ENCODE measurements around the gene IGFLR1.

The IGFLR1 gene

DNA sequence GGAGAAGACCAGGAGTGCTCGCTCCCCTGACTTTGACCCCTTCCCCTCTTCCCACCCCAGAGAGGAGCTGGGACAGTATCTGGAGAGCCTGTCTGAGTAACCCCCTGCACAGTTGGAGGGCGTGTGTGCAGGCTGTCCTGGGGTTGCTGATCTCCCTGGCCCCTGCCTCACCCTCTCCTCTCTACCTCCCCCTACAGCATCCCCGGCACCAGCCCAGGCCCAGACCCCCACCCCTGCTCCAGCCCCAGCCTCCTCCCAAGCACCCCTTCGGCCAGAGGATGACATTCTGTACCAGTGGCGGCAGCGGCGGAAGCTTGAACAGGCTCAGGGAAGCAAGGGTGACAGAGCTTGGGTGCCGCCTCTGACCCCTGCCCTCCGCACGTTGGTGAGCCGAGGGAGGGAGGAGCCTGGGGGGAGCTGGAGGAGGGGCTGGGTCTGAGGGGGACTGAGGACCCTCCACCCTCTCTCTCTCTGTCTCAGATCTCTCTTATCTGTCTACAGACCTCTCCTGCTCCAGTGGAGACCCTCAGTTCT, 24.4 kb upstream of the IGFLR1 start:
- Histone ChIP-seq H3K79me2 (no peaks in the 10 kb centered on the region), H3K4me2 (ENCODE audit: low read length) (no peak overlapping the region), H3K36me3 (ENCODE audit: control insufficient read depth, insufficient read depth, low read length) (no peaks in the 10 kb centered on the region), H3K9me3 (ENCODE audit: control insufficient read depth, low read length) (no peaks in the 10 kb centered on the region), H3K27ac (peak overlapping the region; percentile 90), H3K9ac (no peak overlapping the region), H3K4me3 (ENCODE audit: low read depth, low read length) (no peak overlapping the region), H3K27me3 (ENCODE audit: control insufficient read depth, insufficient read depth, low read length) (no peaks in the 10 kb centered on the region), H3K4me1 (peaks cover 16% of the 10 kb centered on the region), H2AFZ (no peak overlapping the region)
- TF ChIP-seq, protein P1, sequence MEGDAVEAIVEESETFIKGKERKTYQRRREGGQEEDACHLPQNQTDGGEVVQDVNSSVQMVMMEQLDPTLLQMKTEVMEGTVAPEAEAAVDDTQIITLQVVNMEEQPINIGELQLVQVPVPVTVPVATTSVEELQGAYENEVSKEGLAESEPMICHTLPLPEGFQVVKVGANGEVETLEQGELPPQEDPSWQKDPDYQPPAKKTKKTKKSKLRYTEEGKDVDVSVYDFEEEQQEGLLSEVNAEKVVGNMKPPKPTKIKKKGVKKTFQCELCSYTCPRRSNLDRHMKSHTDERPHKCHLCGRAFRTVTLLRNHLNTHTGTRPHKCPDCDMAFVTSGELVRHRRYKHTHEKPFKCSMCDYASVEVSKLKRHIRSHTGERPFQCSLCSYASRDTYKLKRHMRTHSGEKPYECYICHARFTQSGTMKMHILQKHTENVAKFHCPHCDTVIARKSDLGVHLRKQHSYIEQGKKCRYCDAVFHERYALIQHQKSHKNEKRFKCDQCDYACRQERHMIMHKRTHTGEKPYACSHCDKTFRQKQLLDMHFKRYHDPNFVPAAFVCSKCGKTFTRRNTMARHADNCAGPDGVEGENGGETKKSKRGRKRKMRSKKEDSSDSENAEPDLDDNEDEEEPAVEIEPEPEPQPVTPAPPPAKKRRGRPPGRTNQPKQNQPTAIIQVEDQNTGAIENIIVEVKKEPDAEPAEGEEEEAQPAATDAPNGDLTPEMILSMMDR (IDR thresholded peaks at IDR 0.05), result no peak

DNA sequence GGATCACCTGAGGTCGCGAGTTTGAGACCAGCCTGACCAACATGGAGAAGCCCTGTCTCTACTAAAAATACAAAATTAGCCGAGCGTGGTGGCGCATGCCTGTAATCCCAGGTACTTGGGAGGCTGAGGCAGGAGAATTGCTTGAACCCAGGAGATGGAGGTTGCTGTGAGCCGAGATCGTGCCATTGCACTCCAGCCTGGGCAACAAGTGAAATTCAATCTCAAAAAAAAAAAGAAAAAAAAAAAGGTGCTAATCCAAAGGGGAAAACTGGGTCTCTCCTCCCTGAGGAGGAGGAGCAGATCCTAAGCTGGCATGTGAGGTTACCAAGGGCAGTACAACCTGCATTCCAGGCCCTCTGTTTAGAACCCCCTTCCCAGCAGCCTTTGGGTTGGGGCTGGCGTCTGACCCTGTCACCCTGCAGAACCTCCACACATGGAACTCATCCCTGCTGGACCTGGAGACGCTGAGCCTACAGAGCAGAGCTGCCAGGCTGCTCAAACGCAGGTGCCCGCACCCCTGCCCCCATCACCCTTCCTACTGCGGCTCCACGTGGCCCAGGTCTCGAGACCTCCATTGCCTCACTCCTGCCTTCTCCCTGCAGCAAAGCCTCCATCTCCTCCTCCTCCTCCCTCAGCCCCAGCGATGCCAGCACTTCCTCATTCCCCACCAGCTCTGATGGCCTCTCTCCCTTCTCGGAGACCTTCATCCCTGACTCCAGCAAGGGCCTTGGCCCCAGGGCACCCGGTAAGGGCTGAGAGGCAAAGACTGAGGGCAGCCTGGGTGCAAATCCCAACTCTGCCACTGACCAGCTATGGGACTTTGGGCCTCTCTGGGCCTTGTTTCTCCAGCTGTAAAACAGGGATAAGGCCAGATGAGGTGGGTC, 22.4 kb upstream of the IGFLR1 start:
- TF ChIP-seq, protein P1 (IDR thresholded peaks at IDR 0.05), result no peak
- no peak overlapping the region for H3K4me2 ChIP-seq (ENCODE audit: low read length)
- no peaks in the 10 kb centered on the region for H3K27me3 ChIP-seq (ENCODE audit: control insufficient read depth, insufficient read depth, low read length)
- peaks cover 4% of the 10 kb centered on the region for H3K79me2 ChIP-seq
- H3K9me3 ChIP-seq (ENCODE audit: control insufficient read depth, low read length), result no peaks in the 10 kb centered on the region
- no peak overlapping the region for H3K4me3 ChIP-seq (ENCODE audit: low read depth, low read length)
- H3K4me1 ChIP-seq, result peaks cover 16% of the 10 kb centered on the region
- no peak overlapping the region for H2AFZ ChIP-seq
- no peak overlapping the region for H3K27ac ChIP-seq
- H3K36me3 ChIP-seq (ENCODE audit: control insufficient read depth, insufficient read depth, low read length), result no peaks in the 10 kb centered on the region
- no peak overlapping the region for H3K9ac ChIP-seq

DNA sequence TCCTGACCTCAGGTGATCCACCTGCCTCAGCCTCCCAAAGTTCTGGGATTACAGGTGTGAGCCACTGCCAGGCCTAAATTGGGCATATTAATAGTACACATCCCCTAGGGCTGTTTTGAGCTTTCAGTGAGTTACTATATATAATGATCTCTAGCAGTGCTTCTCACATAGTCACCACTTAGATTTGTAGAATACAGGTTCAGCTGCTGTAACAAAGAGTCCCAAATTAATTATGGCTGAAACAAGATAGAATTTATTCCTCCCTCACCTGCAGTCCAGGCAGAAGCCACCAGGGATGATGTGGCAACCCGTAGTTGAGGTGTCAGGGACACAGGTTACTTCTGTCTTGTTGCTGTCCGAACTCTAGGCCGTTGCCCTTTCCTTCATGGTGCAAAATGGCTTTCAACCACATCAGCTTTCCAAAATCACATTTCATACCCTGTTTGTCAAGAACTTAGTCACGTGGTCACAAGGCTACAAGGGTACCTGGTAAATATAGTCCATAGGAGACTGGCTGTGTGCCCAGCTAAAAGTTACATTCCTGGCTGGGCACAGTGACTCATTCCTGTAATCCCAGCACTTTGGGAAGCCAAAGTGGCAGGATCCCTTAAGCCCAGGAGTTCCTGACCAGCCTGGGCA, 18.6 kb upstream of the IGFLR1 start:
- Histone ChIP-seq H3K4me3 (ENCODE audit: low read depth, low read length) (no peak overlapping the region), H3K9me3 (ENCODE audit: control insufficient read depth, low read length) (no peaks in the 10 kb centered on the region), H3K36me3 (ENCODE audit: control insufficient read depth, insufficient read depth, low read length) (no peaks in the 10 kb centered on the region), H3K27me3 (ENCODE audit: control insufficient read depth, insufficient read depth, low read length) (no peaks in the 10 kb centered on the region), H3K27ac (no peak overlapping the region), H3K4me2 (ENCODE audit: low read length) (no peak overlapping the region), H3K79me2 (peaks cover 12% of the 10 kb centered on the region), H3K4me1 (peaks cover 10% of the 10 kb centered on the region), H2AFZ (no peak overlapping the region), H3K9ac (no peak overlapping the region)
- TF ChIP-seq, protein P1 (IDR thresholded peaks at IDR 0.05), result no peak

DNA sequence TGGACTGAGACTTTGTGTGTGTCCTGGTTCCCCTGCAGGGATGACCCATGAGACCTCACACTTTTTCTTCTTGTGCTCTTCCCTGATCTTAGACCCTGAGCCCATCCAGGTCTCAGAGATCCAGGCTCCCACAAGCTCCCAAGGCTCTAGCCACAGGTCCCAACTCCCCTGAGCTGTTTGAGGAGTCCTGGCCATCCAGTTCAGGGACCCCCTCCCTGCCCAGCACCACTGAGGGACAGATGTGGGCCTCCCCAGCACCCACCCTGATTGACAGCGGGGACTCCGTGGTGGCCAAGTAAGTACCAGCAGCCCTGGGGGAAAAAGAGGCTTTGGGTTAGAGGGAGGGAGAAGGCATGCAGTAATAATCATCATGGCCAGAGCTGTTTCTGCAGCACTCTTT, 17.4 kb upstream of the IGFLR1 start:
- H3K4me3 ChIP-seq (ENCODE audit: low read depth, low read length), result no peak overlapping the region
- H3K36me3 ChIP-seq (ENCODE audit: control insufficient read depth, insufficient read depth, low read length), result no peaks in the 10 kb centered on the region
- no peak overlapping the region for H3K9ac ChIP-seq
- H2AFZ ChIP-seq, result no peak overlapping the region
- H3K27ac ChIP-seq, result no peak overlapping the region
- peaks cover 12% of the 10 kb centered on the region for H3K79me2 ChIP-seq
- H3K27me3 ChIP-seq (ENCODE audit: control insufficient read depth, insufficient read depth, low read length), result no peaks in the 10 kb centered on the region
- TF ChIP-seq, protein P1 (IDR thresholded peaks at IDR 0.05), result no peak
- H3K4me1 ChIP-seq, result peaks cover 10% of the 10 kb centered on the region
- H3K4me2 ChIP-seq (ENCODE audit: low read length), result no peak overlapping the region
- no peaks in the 10 kb centered on the region for H3K9me3 ChIP-seq (ENCODE audit: control insufficient read depth, low read length)

Data from parathyroid adenoma (tissue), 2 donors.